ENCODE measurements around the gene RHOH. TPM values are rescaled to one million over a fixed set of nuclear protein-coding genes. Genes with fewer than 3 reads are reported as not detected.

The RHOH gene
- total and polyA plus RNA-seq, 9 of the 15 experiments (the other 6 are each of a cell fraction or from before 2014, with no cell fraction given), result 14.3 to 37.7 (median 23.2) TPM

DNA sequence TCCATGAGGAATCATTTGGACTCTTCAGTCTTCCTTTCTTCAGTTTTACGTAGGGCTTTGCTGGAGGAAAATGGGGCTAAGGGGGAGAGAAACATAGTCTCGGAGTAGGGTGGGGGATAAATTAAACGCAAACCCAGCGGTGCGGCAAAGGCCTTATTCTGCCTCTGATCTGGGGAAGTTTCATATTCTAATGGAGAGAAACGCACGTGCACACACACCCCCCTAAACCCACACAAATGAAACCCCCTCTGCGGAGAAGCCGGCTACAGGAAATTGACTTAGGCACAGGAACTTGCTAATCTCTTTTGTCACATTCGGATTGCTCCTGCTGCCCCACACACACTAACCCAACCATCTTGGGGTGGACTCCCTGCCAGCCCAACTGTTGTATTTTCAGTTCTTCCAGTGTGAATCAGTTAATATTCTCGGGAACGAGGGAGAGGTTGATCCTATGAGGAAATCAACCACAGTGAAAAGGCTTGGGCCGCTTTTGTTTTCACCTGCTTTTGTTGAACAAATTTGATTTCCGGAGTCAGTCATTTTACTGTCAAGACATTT lies at the start of gene RHOH (continued):
- TF ChIP-seq, protein P1, sequence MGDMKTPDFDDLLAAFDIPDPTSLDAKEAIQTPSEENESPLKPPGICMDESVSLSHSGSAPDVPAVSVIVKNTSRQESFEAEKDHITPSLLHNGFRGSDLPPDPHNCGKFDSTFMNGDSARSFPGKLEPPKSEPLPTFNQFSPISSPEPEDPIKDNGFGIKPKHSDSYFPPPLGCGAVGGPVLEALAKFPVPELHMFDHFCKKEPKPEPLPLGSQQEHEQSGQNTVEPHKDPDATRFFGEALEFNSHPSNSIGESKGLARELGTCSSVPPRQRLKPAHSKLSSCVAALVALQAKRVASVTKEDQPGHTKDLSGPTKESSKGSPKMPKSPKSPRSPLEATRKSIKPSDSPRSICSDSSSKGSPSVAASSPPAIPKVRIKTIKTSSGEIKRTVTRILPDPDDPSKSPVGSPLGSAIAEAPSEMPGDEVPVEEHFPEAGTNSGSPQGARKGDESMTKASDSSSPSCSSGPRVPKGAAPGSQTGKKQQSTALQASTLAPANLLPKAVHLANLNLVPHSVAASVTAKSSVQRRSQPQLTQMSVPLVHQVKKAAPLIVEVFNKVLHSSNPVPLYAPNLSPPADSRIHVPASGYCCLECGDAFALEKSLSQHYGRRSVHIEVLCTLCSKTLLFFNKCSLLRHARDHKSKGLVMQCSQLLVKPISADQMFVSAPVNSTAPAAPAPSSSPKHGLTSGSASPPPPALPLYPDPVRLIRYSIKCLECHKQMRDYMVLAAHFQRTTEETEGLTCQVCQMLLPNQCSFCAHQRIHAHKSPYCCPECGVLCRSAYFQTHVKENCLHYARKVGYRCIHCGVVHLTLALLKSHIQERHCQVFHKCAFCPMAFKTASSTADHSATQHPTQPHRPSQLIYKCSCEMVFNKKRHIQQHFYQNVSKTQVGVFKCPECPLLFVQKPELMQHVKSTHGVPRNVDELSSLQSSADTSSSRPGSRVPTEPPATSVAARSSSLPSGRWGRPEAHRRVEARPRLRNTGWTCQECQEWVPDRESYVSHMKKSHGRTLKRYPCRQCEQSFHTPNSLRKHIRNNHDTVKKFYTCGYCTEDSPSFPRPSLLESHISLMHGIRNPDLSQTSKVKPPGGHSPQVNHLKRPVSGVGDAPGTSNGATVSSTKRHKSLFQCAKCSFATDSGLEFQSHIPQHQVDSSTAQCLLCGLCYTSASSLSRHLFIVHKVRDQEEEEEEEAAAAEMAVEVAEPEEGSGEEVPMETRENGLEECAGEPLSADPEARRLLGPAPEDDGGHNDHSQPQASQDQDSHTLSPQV (IDR thresholded peaks at IDR 0.05), result peak; percentile 76
- TF ChIP-seq, protein P2, sequence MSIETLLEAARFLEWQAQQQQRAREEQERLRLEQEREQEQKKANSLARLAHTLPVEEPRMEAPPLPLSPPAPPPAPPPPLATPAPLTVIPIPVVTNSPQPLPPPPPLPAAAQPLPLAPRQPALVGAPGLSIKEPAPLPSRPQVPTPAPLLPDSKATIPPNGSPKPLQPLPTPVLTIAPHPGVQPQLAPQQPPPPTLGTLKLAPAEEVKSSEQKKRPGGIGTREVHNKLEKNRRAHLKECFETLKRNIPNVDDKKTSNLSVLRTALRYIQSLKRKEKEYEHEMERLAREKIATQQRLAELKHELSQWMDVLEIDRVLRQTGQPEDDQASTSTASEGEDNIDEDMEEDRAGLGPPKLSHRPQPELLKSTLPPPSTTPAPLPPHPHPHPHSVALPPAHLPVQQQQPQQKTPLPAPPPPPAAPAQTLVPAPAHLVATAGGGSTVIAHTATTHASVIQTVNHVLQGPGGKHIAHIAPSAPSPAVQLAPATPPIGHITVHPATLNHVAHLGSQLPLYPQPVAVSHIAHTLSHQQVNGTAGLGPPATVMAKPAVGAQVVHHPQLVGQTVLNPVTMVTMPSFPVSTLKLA (conservative IDR thresholded peaks at IDR 0.05), result peak; percentile 30 to 62; a peak in 2 of 4 replicates
- TF ChIP-seq ZNF57 (CRISPR knock-in tag; IDR thresholded peaks at IDR 0.05), result no peak
- TF ChIP-seq, protein P3, sequence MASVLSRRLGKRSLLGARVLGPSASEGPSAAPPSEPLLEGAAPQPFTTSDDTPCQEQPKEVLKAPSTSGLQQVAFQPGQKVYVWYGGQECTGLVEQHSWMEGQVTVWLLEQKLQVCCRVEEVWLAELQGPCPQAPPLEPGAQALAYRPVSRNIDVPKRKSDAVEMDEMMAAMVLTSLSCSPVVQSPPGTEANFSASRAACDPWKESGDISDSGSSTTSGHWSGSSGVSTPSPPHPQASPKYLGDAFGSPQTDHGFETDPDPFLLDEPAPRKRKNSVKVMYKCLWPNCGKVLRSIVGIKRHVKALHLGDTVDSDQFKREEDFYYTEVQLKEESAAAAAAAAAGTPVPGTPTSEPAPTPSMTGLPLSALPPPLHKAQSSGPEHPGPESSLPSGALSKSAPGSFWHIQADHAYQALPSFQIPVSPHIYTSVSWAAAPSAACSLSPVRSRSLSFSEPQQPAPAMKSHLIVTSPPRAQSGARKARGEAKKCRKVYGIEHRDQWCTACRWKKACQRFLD (CRISPR knock-in tag; IDR thresholded peaks at IDR 0.05), result 0 out of 2 replicates have a peak, but pooled peaks have one; percentile 32
- no peak for TF ChIP-seq PHB (CRISPR knock-in tag; IDR thresholded peaks at IDR 0.05)
- TF ChIP-seq GATAD2A (IDR thresholded peaks at IDR 0.05), result 0 out of 2 replicates have a peak, but pooled peaks have one; percentile 12
- no peak for TF ChIP-seq NEUROD1 (IDR thresholded peaks at IDR 0.05; ENCODE audit: borderline replicate concordance, low read depth, low read length, partially characterized antibody)
- no peak for TF ChIP-seq CC2D1A (IDR thresholded peaks at IDR 0.05)
- no peak for TF ChIP-seq MYBL2 (IDR thresholded peaks at IDR 0.05; ENCODE audit: low read depth)
- TF ChIP-seq MYBL2 (CRISPR knock-in tag; IDR thresholded peaks at IDR 0.05; ENCODE audit: borderline replicate concordance), result no peak
- TF ChIP-seq ZNF197 (CRISPR knock-in tag; IDR thresholded peaks at IDR 0.05; ENCODE audit: low read depth), result no peak
- TF ChIP-seq TAF9B (IDR thresholded peaks at IDR 0.05; ENCODE audit: partially characterized antibody), result peak; percentile 27
- TF ChIP-seq KAT7 (CRISPR knock-in tag; IDR thresholded peaks at IDR 0.05; ENCODE audit: borderline replicate concordance), result no peak
- no peak for TF ChIP-seq POLR2H (tag; IDR thresholded peaks at IDR 0.05; ENCODE audit: low read depth)
- no peak for TF ChIP-seq ZNF165 (CRISPR knock-in tag; IDR thresholded peaks at IDR 0.05; ENCODE audit: borderline replicate concordance)
- peak; percentile 59 for TF ChIP-seq TAF1 (IDR thresholded peaks at IDR 0.05; ENCODE audit: control insufficient read depth, extremely low read depth, insufficient read depth, low read length, severe bottlenecking)
- TF ChIP-seq SMC3 (conservative IDR thresholded peaks at IDR 0.05; ENCODE audit: insufficient read depth, low read depth, low read length), result no peak
- no peak for TF ChIP-seq NCOA4 (IDR thresholded peaks at IDR 0.05; ENCODE audit: partially characterized antibody)
- TF ChIP-seq ATF1 (CRISPR knock-in tag; IDR thresholded peaks at IDR 0.05), result no peak
- 0 out of 2 replicates have a peak, but pooled peaks have one; percentile 19 for TF ChIP-seq ATF1 (tag; IDR thresholded peaks at IDR 0.05)
- no peak for TF ChIP-seq MCM3 (IDR thresholded peaks at IDR 0.05)
- peak; percentile 65; the same call in 1 of the 2 replicates for TF ChIP-seq BHLHE40 (IDR thresholded peaks at IDR 0.05; ENCODE audit: low read length)
- TF ChIP-seq NCOA1 (IDR thresholded peaks at IDR 0.05; ENCODE audit: low read depth), result no peak
- peak; percentile 19 for TF ChIP-seq ASH1L (IDR thresholded peaks at IDR 0.05; ENCODE audit: borderline replicate concordance, low read depth, partially characterized antibody)

Measured in K562 (cell line).